Trophoblast cell (in vitro differentiated cells and primary cell): ENCODE results near the gene AUH.
A peak's percentile ranks its signal among the peaks of the same experiment; 100 is the strongest.

Source experiments
- DNase-seq, 2 donors: peaks; one replicate each; pipeline ENCODE4 v3.0.0-alpha.2; 2016
- H2AFZ ChIP-seq: 2 replicates; pipeline ENCODE4 v1.6.1; 2013; ENCODE audit warnings: low read length, moderate library complexity, mild to moderate bottlenecking; ENCODE audit not compliant: insufficient read depth, poor library complexity
- H2AK5ac ChIP-seq: 2 replicates; pipeline ENCODE4 v1.6.1; 2013; ENCODE audit warnings: mild to moderate bottlenecking, low read length
- H2BK120ac ChIP-seq: 2 replicates; pipeline ENCODE4 v1.6.1; 2013; ENCODE audit warnings: low read length, mild to moderate bottlenecking, moderate library complexity; ENCODE audit not compliant: insufficient read depth, poor library complexity
- H2BK12ac ChIP-seq: 2 replicates; pipeline ENCODE4 v1.6.1; 2013; ENCODE audit warnings: mild to moderate bottlenecking, low read length, moderate library complexity
- H2BK5ac ChIP-seq: 2 replicates; pipeline ENCODE4 v1.6.1; 2013; ENCODE audit warnings: low read length, low read depth, moderate library complexity, mild to moderate bottlenecking; ENCODE audit not compliant: poor library complexity
- H3K14ac ChIP-seq: 2 replicates; pipeline ENCODE4 v1.6.1; 2013; ENCODE audit warnings: mild to moderate bottlenecking, low read length
- H3K18ac ChIP-seq: 2 replicates; pipeline ENCODE4 v1.6.1; 2013; ENCODE audit warnings: mild to moderate bottlenecking, low read length
- H3K23ac ChIP-seq: 2 replicates; pipeline ENCODE4 v1.6.1; 2013; ENCODE audit warnings: low read length
- H3K27ac ChIP-seq: 2 replicates; pipeline ENCODE4 v1.5.1; 2013; ENCODE audit warnings: low read depth, mild to moderate bottlenecking, inconsistent platforms, low read length, moderate library complexity
- H3K27me3 ChIP-seq: 2 replicates; pipeline ENCODE4 v1.6.1; 2013; ENCODE audit warnings: inconsistent platforms, mild to moderate bottlenecking, low read length, moderate library complexity; ENCODE audit not compliant: insufficient read depth
- H3K36me3 ChIP-seq, 2 experiments: 1 replicate in 1 of 2; 2 replicates in 1 of 2; pipeline ENCODE4 v1.6.1; 2013; ENCODE audit warnings: low read length in 2 of 2, mild to moderate bottlenecking in 2 of 2, moderate library complexity in 1 of 2; ENCODE audit not compliant: insufficient read depth in 2 of 2, control insufficient read depth in 1 of 2
- H3K4ac ChIP-seq: 2 replicates; pipeline ENCODE4 v1.6.1; 2013; ENCODE audit warnings: low read depth, mild to moderate bottlenecking, low read length, moderate library complexity
- H3K4me1 ChIP-seq, 2 experiments: 1 replicate in 1 of 2; 2 replicates in 1 of 2; pipeline ENCODE4 v1.6.1; 2013; ENCODE audit warnings: low read length in 2 of 2, mild to moderate bottlenecking in 2 of 2, moderate library complexity in 1 of 2; ENCODE audit not compliant: insufficient read depth in 2 of 2, control insufficient read depth in 1 of 2
- H3K4me2 ChIP-seq: 2 replicates; pipeline ENCODE4 v1.6.1; 2013; ENCODE audit warnings: inconsistent platforms, mild to moderate bottlenecking, low read length, moderate library complexity
- H3K4me3 ChIP-seq: 2 replicates; pipeline ENCODE4 v1.5.1; 2013; ENCODE audit warnings: mild to moderate bottlenecking, low read depth, low read length, inconsistent platforms
- H3K79me1 ChIP-seq: one replicate; pipeline ENCODE4 v1.6.1; 2013; ENCODE audit warnings: low read length
- H3K79me2 ChIP-seq: 2 replicates; pipeline ENCODE4 v1.6.1; 2013; ENCODE audit warnings: low read length, mild to moderate bottlenecking; ENCODE audit not compliant: control insufficient read depth, insufficient read depth, poor library complexity
- H3K9ac ChIP-seq: 2 replicates; pipeline ENCODE4 v1.6.1; 2013; ENCODE audit warnings: mild to moderate bottlenecking, low read length
- H3K9me3 ChIP-seq: 2 replicates; pipeline ENCODE4 v1.6.1; 2013; ENCODE audit warnings: low read depth, mild to moderate bottlenecking, control low read depth, inconsistent platforms, low read length; ENCODE audit not compliant: insufficient read depth
- H4K12ac ChIP-seq: 2 replicates; pipeline ENCODE4 v1.6.1; 2013; ENCODE audit warnings: low read depth, mild to moderate bottlenecking, low read length, moderate library complexity
- H4K8ac ChIP-seq: 2 replicates; pipeline ENCODE4 v1.6.1; 2013; ENCODE audit warnings: low read depth, mild to moderate bottlenecking, low read length, moderate library complexity
- H4K91ac ChIP-seq: one replicate; pipeline ENCODE4 v1.6.1; 2013; ENCODE audit warnings: low read depth, mild to moderate bottlenecking, low read length, moderate library complexity
- WGBS: extraction: QIAGEN DNeasy Blood & Tissue Kit; methylation state at CpG from one replicate; pipeline ENCODE4 v1.1.7; 2013; ENCODE audit warnings: missing lambda C conversion rate; ENCODE audit not compliant: insufficient read length, insufficient coverage; ENCODE audit errors: extremely low coverage; 5-methylcytosine and 5-hydroxymethylcytosine counted together

Gene AUH

DNA sequence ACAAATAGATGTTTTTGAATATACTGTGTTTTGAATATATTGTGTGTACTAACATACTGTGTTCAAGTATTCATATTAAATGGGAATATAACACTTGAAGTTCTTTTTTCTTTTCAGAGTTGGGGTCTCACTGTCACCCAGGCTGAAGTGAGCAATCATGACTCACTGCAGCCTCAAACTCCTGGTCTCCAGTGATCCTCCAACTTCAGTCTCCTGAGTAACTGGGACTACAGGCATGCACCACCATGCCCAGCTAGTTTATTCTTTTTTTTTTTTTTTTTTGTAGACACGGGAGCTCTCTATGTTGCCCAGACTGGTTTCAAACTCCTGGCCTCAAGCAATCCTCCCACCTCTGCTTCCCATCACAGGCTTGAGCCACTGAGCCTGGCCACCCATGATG lies 23.2 kb upstream of the AUH start:
- Histone ChIP-seq H2AK5ac (no peak overlapping the region), H2BK120ac (no peak overlapping the region), H4K91ac (no peak overlapping the region), H3K18ac (no peak overlapping the region), H3K4me2 (no peak overlapping the region), H3K27me3 (no peaks in the 10 kb centered on the region), H3K23ac (no peak overlapping the region), H3K4ac (no peak overlapping the region), H3K14ac (no peak overlapping the region), H3K4me3 (no peak overlapping the region), H2AFZ (no peak overlapping the region), H2BK5ac (no peak overlapping the region), H3K9ac (no peak overlapping the region), H3K9me3 (no peaks in the 10 kb centered on the region), H3K27ac (no peak overlapping the region), H3K4me1 (no peaks in the 10 kb centered on the region), H4K8ac (no peak overlapping the region), H3K79me2 (no peaks in the 10 kb centered on the region), H2BK12ac (no peak overlapping the region), H4K12ac (no peak overlapping the region), H3K79me1 (no peaks in the 10 kb centered on the region), H3K36me3 (no peaks in the 10 kb centered on the region)
- no peak for DNase-seq
- WGBS = no CpG with 5 or more reads among the region's 1 CpG

DNA sequence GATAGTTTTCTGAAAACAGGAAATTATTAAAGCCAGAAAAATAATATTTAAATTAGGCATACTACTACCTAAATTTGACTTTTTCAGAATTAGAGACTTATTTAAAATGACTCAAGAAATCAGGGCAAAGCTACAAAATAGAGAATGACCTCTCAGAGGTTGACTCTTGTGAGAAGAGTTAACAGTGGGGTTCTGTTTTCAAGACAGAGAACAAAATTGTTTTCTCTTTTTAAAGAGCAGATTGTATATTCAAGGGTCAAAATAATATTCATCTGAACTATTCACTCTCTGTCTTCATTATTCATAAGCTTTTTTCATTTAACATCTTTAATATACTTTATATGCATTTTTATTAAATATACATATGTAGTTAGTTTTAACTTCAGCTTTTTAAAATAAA lies 21.9 kb upstream of the AUH start:
- H4K8ac ChIP-seq = no peak overlapping the region
- no peak overlapping the region for H4K91ac ChIP-seq
- H2AK5ac ChIP-seq = no peak overlapping the region
- H3K9me3 ChIP-seq = no peaks in the 10 kb centered on the region
- no peak overlapping the region for H2AFZ ChIP-seq
- H3K79me2 ChIP-seq = no peaks in the 10 kb centered on the region
- H4K12ac ChIP-seq = no peak overlapping the region
- H3K79me1 ChIP-seq = no peaks in the 10 kb centered on the region
- H3K4me3 ChIP-seq = no peak overlapping the region
- H3K9ac ChIP-seq = no peak overlapping the region
- no peak overlapping the region for H3K18ac ChIP-seq
- H2BK120ac ChIP-seq = no peak overlapping the region
- H2BK12ac ChIP-seq = no peak overlapping the region
- H3K4ac ChIP-seq = no peak overlapping the region
- H3K36me3 ChIP-seq = no peaks in the 10 kb centered on the region
- H3K23ac ChIP-seq = no peak overlapping the region
- H3K27ac ChIP-seq = no peak overlapping the region
- H2BK5ac ChIP-seq = no peak overlapping the region
- no peak overlapping the region for H3K4me2 ChIP-seq
- no peaks in the 10 kb centered on the region for H3K27me3 ChIP-seq
- H3K4me1 ChIP-seq = no peaks in the 10 kb centered on the region
- no peak for DNase-seq
- H3K14ac ChIP-seq = no peak overlapping the region

DNA sequence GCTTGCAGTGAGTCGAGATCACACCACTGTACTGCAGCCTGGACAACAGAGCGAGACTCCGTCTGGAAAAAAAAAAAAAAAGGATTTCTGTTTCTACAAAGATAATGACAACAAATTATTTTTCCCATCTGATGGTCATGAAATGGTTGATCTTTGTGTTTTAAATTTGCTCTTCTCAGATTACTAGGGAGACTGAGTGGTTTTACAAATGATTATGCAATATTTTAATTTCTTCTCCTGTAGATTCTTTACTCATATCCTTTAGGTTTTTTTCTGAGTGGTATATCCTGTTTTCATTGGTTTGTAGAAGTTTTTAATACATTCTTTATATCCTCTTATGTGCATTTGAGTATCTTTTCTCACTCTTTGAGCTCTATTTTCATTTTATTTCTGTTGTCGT lies 20.6 kb upstream of the AUH start:
- H3K27me3 ChIP-seq = no peaks in the 10 kb centered on the region
- no peak overlapping the region for H4K12ac ChIP-seq
- H3K79me1 ChIP-seq = no peaks in the 10 kb centered on the region
- H2BK12ac ChIP-seq = no peak overlapping the region
- no peak overlapping the region for H3K27ac ChIP-seq
- H3K23ac ChIP-seq = no peak overlapping the region
- H3K9ac ChIP-seq = no peak overlapping the region
- no peak overlapping the region for H3K14ac ChIP-seq
- H3K4me2 ChIP-seq = no peak overlapping the region
- no peak overlapping the region for H2BK120ac ChIP-seq
- no peak overlapping the region for H3K4me3 ChIP-seq
- H2AK5ac ChIP-seq = no peak overlapping the region
- no peak overlapping the region for H2AFZ ChIP-seq
- no peak overlapping the region for H4K91ac ChIP-seq
- no peaks in the 10 kb centered on the region for H3K79me2 ChIP-seq
- H3K4me1 ChIP-seq = no peaks in the 10 kb centered on the region
- no peaks in the 10 kb centered on the region for H3K36me3 ChIP-seq
- H4K8ac ChIP-seq = no peak overlapping the region
- H2BK5ac ChIP-seq = no peak overlapping the region
- no peaks in the 10 kb centered on the region for H3K9me3 ChIP-seq
- no peak overlapping the region for H3K4ac ChIP-seq
- DNase-seq = no peak
- no CpG with 5 or more reads among the region's 4 CpGs for WGBS
- H3K18ac ChIP-seq = no peak overlapping the region

DNA sequence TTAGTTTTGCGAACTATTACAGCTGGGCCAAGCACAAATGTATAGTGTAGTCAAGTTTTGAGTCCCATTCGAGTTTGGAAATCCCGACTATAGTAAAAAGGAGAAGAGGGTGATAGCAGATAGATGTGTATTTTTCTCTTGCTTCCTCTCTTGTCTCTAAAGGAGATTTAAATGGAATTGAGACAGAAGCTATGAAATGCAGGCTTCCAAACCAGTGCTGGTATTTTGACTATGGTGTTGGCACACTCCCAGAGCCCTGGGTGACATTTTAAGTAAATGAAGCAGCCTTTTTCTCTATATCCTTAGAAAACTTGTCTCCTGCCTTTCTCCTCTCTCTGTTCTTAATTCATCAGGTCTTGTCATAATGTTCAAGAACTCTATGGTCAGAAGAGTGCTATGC lies 17.7 kb upstream of the AUH start:
- no peak overlapping the region for H4K12ac ChIP-seq
- H2AFZ ChIP-seq = no peak overlapping the region
- H3K27ac ChIP-seq = no peak overlapping the region
- H3K9ac ChIP-seq = no peak overlapping the region
- no peaks in the 10 kb centered on the region for H3K79me2 ChIP-seq
- peak; percentile 35 to 53 for DNase-seq
- H2BK120ac ChIP-seq = no peak overlapping the region
- H3K36me3 ChIP-seq = no peaks in the 10 kb centered on the region
- H4K91ac ChIP-seq = no peak overlapping the region
- no peaks in the 10 kb centered on the region for H3K79me1 ChIP-seq
- H3K4me3 ChIP-seq = no peak overlapping the region
- H2AK5ac ChIP-seq = no peak overlapping the region
- no peak overlapping the region for H2BK12ac ChIP-seq
- H3K18ac ChIP-seq = no peak overlapping the region
- no peak overlapping the region for H3K23ac ChIP-seq
- H2BK5ac ChIP-seq = no peak overlapping the region
- no CpG with 5 or more reads among the region's 3 CpGs for WGBS
- no peak overlapping the region for H3K14ac ChIP-seq
- no peaks in the 10 kb centered on the region for H3K27me3 ChIP-seq
- H3K4me2 ChIP-seq = no peak overlapping the region
- H4K8ac ChIP-seq = no peak overlapping the region
- H3K4me1 ChIP-seq = no peaks in the 10 kb centered on the region
- H3K4ac ChIP-seq = no peak overlapping the region
- no peaks in the 10 kb centered on the region for H3K9me3 ChIP-seq
